Measurements from ENCODE around the gene NELL2.

NELL2 gene

DNA sequence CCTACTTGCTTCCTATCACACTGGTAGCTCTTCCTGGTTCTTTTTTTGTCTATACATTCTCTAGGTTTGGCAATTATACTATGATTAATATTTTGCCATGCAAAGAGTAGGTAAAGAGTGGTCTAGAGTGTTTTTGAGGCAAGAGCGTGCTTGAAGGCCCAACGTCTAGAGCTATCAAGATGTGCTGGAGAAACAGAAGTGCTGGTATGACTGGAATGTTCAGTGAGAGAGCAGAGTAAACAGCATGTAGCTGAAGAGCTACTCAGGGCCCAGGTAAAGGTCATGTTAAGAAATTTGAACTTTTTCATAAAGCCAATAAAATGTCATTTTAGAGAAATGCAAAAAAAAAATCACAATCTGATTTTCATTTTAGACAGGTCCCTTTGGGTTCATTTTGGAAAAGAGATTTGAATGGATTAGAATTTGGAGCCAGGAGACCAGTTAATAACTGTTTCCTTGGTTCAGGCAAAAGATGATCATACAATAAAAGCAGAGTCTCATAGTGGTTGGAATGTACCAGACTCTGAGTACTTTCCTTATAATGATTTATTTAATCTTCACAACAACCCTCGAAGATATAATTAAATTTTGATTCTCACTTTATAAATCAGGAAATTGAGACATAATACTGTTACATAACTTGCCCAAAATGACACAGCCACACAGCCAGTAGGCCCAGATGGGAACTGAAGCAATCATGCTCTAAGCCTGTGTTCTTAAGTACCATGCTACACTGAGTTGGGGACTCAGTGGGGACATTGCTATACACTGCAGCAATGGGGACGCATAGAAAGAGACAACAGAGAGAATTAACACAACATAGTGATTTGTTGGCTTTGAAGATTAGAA, 350.1 kb downstream of the NELL2 start:
- DNase-seq, result no peak

DNA sequence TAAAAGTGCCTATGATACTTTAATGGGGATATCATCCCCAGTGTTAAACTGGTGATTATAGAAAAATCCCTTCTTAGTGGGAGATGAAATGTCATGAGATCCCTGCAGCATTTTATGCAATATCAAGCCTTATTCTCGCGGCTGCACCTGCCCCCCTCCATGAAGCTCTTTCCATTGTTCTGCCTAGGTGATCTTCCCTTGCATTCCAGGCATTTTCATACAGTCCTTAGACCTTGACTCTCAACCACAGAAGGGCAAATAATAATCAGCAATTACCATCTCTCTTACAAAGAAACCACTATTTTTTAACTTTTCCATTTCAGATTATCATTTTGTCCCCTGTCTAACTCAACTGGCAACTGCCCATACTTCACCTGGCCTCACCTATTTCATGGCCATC, 352.3 kb downstream of the NELL2 start:
- no peak for DNase-seq

DNA sequence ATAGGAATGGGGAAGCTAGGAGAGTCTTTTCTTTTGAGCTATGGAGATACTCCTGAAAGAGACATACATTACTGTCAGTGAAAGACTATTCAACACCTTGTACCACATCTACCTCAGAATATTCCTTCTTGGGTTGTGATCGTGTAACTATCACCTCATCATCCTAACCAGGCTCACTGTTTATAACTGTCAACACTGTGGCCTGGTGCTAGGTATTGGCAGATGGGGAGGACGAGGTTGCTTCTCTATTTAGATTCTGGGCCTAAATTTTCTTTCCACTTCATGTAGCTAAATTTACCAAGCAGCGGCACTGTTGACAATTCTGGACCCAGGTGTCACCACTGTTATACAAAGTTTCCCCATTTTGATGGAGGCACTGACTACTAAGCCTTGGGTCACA, 354.4 kb downstream of the NELL2 start:
- no peak for DNase-seq

DNA sequence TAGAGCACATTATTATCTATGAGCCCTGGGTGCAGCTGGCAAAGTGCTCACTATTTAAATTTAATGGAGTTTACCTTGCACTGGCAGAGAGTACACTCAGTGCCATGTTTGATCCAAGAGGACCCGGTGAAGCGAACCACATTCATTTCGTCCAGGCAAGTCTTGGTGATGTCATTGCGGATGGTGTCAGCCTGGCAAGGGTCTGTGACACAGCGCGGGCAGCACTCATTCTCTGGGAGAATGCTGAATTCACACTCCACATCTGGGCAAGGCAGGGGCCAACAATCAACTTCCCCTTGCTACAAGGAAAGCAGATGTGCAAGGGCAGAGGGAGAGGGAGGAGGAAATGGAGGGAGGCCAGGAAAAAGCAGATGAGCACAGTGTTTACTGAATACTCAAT, 356.2 kb downstream of the NELL2 start:
- DNase-seq, result no peak

DNA sequence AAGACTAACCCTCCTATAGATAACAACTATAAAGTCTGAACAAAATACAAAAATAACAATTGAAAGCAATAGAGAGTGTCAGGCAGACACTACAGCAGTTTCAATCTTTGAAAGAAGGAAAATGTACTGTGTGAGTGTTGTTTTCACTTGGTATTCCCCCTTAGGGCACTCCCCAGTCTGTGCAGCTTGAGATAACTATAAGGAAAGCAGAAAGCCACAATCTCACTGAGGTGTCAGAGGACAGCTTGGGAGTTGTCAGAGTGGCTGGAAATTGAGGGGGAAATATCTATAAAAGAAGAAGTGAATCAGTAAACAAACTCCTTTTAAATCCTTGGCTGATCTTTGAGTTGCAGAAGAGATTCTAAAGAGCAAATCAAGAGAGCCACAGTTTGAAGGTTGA, 364.8 kb downstream of the NELL2 start:
- no peak for DNase-seq

DNA sequence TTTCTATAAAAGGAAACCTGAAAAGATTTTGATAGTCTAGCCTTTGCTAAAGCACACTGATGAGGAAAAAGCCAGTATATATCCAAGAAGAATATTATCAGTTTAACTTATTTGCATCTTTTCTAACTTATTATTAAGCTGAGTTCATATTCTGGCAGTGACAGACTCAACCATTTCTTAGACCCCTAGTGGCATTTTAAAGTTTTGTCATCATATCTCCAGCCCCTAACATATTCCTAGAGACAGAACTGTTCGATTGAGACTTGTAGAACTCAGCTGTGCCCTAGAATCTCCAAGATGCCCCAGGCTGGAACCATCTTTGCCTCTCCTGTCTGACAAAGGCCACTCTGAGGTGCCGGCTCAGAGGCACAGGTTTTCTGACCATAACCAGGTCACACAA, 365.6 kb downstream of the NELL2 start:
- DNase-seq, result no peak

DNA sequence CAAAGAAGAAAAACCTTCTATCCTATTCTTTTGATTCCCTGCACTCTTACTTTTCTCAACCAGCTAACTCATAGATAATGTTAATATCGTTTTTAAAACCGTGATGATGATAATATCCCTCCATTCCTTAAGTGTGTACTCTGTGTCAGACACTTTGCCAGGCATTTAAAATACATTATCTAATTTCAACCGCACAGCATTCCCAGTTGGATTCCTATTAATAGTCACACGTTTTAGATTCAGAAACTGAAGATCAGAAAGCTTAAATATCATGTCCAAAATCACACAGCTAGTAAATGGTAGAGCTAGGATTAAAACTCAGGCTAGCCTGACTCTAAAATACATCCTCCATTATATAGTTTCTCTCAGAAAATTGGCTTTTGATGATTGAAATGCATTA, 366.0 kb downstream of the NELL2 start:
- no peak for DNase-seq

DNA sequence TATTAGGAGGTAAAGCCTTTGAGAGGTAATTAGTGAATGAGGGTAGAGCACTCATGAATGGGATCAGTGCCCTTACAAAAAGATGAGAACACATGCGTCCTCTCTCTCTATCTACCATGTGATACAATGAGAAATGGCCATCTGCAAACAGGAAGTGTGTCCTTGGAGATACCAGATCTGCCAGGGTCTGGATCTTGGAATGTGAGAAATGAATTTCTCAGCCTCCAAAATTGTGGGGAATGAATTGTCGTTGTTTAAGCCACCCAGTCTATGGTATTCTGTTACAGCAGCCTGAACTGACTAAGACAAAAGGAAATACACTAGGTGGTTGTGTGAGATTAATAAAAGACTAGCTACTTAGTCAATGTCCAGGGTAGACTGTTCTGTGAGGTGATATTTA, 366.6 kb downstream of the NELL2 start:
- DNase-seq, result no peak

DNA sequence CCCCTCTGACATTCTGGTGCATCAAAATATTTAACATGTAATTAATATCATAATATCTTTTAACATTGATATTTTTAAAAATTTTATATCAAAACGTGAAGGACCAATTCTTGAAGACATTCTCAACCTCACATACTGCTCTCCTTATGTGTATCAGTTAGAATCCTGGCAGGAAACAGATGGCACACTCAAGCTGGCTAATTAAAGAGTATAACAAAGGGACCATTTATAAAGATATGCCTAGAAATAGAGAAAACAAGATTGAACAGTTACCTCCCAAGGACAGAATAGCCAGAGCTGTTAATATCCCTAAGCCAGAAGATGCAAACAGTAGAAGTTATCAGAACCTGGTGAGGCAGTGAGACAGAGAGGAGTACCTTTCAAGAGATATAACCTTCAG, 368.7 kb downstream of the NELL2 start:
- no peak for DNase-seq

DNA sequence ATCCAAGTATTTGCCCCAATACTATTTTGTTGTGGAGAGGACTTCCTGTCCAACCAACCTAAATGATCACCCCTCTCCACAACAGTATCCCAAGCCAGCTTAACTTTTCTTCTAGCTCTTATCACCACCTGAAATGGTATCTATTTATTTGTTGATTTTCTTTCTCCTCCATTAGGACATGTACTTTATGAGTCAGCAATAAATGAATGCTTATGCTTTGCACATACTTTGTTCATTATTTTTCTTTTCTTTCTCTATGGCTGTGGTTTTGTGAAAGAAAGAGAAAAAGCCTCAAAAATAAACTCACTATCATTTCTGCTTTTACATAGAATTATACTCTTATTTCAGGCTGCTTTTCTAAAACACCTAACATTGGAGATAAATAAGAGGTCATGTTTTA, 371.3 kb downstream of the NELL2 start:
- DNase-seq, result no peak

DNA sequence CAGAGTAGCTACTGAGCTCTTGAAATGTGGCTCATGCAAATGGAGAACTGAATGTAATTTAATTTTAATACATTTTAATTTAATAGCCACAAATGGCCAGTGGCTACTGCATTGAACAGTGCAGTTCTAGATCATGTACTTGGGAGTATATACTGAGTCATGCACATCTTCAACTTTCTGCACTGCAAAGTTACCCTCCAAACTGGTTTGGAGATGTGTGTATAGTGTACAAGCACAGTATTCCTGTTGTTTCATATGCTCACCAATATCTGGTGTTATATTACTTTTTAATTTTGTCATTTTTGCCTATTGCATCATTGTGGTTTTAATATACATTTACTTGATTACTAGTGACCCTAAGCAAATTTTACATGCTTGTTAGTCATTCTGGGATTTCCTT, 372.8 kb downstream of the NELL2 start:
- DNase-seq, result no peak

DNA sequence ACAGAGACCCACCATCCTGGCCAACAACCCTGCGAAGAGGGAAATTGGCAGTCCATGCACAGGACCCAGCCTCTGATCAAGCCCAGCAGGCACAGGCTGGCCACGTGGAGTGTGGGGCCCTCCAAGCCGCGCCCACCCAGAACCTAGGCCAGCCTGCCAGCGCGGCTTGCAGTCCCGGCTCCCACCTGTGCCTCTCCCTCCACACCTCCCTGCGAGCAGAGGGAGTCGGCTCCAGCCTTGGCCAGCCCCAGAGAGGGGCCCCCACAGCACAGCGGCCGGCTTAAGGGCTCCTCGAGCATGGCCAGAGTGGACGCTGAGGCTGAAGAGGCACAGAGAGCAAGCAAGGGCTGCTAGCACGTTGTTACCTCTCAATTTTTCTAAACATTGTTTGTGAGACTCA, 373.4 kb downstream of the NELL2 start:
- no peak for DNase-seq

DNA sequence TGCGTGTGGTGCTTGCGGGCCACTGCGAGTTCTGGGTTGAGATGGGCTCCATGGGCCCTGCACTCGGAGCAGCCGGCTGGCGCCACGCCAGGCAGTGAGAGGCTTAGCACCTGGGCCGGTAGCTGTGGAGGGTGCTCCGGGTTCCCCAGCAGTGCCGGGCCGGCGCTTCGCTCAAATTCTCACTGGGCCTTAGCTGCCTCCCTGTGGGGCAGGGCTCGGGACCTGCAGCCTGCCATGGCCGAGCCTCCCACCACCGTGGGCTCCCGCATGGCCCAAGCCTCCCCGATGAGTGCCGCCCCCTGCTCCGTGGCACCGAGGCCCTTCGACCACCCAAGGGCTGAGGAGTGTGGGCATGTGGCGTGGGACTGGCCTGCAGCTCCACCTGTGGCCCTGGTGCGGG, 375.7 kb downstream of the NELL2 start:
- DNase-seq, result no peak

DNA sequence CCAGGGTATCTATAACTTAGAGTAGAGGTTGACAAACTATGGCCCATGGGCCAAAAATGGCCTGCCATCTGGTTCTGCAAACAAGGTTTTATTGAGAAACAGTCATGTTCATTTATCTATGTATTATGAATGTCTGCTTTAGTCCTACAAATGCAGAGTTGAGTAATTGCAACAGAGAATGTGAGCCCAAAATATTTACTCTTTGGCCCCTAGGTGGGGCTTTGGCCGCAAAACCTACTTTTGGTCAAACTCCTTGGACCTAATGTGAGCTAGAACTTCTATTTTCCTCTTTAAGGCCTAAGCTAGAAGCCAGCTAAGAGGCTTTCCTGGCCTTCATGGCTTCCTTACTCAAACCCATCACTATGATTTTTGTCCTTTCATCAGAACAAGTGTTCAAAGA, 379.1 kb downstream of the NELL2 start:
- DNase-seq, result no peak

DNA sequence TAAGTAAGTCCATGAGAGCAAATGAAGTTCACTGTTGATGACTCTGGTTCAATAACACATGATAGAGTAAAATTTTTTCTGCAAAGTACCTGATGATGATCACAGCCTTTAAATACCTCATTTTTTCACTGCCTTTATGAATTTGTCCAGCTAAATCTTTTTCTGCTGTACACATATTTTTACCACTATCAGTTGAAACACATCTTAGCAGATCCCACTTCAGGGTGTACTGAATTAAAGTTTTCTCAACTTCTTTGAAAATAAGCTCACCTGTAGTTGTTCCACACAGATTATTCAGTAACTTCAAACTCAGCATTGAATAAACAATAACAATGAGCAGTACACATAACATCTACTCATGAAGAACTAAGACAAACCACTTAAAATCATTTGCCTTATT, 385.9 kb downstream of the NELL2 start:
- no peak for DNase-seq

DNA sequence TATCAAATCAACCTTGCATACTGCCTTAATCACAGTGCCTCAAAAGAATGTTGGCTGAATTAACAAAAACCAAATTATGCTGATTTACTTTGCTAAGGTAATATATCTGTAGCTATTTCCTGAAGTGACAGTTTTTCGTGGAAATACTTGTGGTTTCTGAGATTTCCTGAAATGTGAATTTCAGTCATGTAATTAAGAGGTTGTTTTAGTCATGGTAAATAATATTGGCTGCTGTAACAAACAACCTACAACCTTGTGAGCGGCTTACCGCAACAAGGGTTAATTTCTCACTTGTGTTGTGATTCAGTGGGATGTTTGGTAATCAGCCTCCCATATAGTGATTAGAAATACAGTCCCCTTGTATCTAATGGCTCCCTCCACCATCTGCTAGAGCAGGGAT, 387.9 kb downstream of the NELL2 start:
- DNase-seq, result no peak

DNA sequence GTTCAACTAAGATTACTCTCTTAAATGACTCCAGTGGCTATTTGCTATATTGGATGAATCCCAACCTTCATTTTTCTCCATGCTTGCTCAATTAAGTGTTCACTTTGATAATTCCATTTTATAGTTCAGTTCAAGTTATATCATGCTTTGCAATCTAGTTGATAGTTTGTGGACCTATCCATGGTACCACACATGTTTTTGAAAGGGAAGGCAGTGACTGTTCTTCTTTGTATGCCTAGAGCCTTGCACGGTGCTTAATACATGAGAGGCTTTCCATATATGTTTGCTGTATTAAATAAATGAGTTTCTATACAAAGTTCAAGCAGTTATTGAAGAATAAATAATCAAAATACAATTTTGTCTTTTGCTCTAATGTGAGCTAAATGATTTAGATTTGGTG, 391.3 kb downstream of the NELL2 start:
- DNase-seq, result no peak

DNA sequence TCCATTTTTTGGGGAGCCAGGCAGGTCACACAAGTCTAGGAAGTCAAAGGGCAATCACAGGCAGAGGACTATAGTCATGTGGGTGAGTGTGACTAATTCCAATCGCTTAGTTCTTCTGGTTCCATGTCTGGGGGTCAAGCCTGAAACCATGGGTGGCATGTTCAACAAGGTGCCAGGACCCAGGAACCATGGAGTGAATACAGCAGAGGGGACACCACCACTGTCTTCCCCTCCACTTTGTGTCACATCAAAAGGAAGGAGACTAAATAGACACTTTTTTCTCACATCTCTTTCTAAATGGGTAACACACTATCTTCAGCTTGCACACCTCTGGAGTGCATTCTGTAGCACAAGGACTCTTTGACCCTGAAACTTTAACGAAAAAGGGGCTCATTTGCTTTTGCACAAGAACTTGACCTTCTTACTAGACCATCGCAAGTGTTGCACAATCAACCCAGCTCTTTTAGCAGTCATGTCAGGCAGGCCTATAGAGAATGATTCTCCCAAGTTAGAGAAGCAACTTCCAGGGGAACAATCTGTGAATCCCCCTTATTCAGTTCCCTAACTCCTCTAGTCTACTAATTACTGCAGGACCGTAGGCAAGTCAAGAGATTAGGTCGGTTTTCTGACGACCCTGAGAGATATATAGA, 398.7 kb downstream of the NELL2 start:
- no peak for DNase-seq

DNA sequence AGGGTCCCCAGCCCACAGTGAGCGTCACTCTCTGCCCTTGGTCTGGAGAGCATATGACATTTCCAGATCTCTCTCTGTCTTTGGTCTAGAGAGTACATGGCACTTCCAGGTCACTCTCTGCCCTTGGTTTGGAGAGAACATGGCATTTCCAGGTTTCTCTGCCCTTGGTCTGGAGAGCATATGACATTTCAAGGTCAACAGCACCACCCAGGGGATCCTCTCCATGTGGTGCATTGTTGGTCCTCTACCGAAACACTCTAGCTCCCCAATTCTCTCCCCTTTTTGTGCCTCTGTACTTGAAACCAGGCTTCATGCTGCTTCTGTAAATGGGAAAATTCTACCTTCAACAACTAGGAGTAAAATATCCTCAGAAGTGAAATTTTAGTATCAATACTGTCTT, 399.4 kb downstream of the NELL2 start:
- no peak for DNase-seq

DNA sequence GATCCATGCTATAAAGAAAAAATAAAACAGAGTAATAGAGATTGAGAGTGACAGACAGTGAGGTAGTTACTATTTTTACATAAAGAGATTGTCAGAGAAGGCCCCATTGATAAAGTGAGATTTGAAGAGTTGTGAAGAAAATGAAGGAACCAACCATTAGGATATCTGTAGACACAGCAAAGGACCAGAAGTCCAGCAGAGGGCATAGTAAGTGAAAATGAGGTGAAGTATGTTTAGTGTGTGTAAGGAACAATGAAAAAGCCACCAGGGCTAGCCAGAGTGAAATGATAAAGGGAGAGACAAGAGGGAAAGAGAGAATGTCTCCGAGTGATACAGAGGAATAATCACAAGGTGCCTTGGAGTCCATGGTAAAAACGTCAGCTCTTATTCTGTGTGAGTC, 411.0 kb downstream of the NELL2 start:
- no peak for DNase-seq

DNA sequence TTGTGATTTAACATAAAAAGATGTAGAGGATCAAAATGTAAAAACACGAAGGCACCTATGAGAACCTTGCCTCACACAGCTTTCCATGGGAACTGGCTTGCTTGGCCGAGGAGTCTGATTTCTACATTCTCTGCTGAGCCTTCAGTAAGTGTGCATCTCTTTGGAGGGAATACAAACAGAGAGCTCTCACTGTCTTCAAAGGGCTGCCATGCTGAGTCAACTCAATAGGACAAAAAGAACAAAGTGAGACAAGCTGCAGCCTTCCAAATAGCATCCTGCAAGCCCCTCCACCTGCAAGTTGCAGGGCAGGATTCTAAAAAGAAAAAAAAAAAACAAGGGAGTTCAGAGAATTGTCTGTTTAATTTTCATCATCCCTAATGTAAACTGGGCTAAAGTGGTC, 411.9 kb downstream of the NELL2 start:
- no peak for DNase-seq

DNA sequence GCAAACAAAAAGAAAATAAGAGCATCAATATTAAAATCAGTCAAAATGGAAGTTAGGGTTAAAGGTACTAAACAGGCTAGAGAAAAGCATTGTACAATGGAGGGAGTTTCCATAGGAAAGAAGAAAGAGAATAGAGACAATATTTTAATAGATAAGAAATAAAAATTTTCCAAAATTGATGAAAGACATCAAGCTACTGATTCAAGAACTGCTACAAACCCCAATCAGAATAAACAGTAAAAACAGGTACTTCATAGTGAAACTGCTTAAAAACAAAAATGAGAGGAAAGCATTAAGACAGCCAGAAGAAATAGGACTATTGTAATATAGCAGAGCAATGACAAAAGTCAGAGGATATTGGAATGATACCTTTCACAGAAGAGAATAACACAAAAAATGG, 413.4 kb downstream of the NELL2 start:
- DNase-seq, result no peak

DNA sequence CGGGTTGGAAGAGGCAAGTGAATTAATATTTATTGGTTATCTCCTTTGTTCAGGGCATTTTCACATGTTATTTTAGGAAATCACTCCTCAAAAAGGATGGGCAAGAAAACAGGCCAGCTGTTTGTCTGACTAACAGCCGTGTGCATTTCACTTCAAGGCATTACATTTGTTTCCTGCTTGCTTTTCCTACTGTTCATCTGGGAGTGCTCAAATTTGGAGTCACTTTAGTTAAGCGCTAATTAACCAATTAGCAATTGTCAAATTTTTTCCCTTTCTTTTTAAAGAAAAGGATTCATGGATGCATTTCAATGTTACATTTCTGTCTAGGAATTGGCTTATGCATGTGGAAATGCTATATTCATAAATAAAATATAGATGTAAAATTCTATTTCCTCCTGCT, 415.9 kb downstream of the NELL2 start:
- no peak for DNase-seq

DNA sequence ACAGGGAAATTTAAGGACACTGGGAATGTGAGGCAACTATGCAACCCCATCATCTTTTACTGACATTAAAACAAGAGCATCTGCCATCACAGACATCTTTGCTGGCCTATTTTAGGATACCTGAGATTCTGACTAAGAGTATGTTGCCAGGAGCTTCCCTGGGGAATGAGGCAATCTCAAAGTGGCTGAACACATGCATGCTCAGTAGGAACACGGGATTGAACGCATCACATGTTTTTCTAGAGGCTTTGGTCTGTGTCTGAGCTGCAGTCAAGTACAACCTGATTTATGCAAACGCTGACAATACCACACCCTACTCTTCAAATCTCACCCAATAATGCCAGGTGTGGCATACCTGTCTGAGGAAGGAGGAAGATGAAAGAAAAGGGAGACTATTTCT, 416.5 kb downstream of the NELL2 start:
- DNase-seq, result no peak

Measured in COR-L47 (cell line).